ENCODE results near the gene DUSP10.

DUSP10 gene

DNA sequence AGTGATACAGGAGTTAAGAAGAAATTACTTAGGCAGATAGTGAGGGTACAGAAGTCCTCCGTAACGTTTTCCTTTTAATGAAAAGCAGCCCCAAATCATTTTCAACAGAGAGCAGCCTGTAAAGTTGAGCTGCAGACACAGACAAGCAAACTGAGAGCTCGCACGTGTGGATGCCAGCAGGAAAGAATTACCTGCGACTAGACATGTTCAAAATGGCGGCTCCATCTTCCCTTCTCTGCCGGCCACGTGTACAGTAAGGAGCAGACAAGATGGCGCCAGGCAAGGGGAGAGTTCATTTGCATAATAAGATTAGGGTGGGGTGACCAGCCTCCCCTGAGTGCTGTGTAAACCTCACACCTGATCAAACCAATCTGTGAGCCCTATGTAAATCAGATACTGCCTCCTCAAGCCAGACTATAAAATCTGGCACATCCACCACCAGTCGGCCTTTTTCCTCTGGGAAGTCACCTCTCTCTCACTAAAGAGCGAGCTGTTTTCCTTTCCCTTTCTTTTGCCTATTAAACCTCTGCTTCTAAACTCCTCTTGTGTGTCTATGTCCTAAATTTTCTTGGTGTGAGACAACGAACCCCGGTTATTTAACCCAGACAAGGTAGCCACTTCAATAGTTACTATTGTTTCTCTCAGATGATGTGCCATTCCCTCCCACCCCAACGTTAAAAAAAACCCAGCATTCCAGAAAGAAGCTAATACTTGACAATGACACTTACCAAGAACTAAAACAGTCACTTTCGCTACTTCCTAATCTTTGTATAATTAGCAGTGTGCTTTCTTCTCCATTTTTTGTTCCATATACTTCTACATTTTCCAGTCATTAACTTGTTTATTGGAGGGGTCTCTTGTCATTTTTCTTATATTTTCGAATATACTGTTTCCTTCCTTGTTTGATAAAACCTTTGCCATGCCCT, 27.4 kb downstream of the DUSP10 start:
- no peaks in the 10 kb centered on the region for H3K27me3 Mint-ChIP-seq
- H3K4me1 Mint-ChIP-seq, result peaks cover 73% of the 10 kb centered on the region
- DNase-seq (ENCODE audit: low spot score in 2 of 2), result no peak
- H3K27ac Mint-ChIP-seq (ENCODE audit: low read depth), result peak overlapping the region; percentile 96
- H3K4me3 Mint-ChIP-seq, result peak overlapping the region; percentile 23
- no peak for ATAC-seq (replicated peaks; ENCODE audit: extremely low read depth, poor library complexity, severe bottlenecking)
- H3K36me3 Mint-ChIP-seq (ENCODE audit: insufficient read depth), result peaks cover 23% of the 10 kb centered on the region
- H3K9me3 Mint-ChIP-seq, result no peaks in the 10 kb centered on the region

DNA sequence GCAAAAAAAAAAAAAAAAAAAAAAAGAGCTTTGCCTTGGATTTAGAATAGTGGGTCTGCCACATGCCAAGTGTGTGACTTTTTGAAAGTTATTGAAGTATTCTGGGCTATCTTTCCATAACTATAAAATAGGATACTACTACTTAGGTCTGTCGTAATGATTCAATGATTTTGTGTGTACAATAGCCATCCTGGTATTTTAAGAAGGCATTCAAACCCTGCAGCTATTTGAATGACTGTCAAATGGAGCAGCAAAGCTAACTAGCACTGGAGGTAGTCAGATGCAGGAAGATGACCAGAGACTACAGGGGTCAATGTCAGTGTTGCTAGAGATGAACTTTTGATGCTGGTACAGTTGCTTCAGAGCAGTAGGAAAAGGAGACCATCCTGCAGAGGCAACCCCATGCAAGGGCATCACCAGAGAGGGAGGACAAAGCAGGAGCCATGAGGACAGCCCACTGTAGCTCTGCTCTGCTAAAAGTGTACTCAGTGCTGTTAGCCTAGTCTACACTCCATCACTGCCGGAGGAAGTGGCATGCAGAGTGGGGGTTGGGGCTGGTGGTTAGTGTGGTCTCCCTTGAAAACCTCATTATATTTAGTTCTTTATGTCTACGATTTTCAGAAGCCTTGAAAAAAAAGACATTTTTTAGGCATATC, 29.0 kb downstream of the DUSP10 start:
- H3K9me3 Mint-ChIP-seq, result no peaks in the 10 kb centered on the region
- no peaks in the 10 kb centered on the region for H3K27me3 Mint-ChIP-seq
- peaks cover 25% of the 10 kb centered on the region for H3K36me3 Mint-ChIP-seq (ENCODE audit: insufficient read depth)
- peak overlapping the region; percentile 96 for H3K27ac Mint-ChIP-seq (ENCODE audit: low read depth)
- peak; percentile 74 to 83 for DNase-seq (ENCODE audit: low spot score in 2 of 2)
- peak overlapping the region; percentile 68 for H3K4me3 Mint-ChIP-seq
- peaks cover 84% of the 10 kb centered on the region for H3K4me1 Mint-ChIP-seq
- ATAC-seq (replicated peaks; ENCODE audit: extremely low read depth, poor library complexity, severe bottlenecking), result peak; percentile 80

DNA sequence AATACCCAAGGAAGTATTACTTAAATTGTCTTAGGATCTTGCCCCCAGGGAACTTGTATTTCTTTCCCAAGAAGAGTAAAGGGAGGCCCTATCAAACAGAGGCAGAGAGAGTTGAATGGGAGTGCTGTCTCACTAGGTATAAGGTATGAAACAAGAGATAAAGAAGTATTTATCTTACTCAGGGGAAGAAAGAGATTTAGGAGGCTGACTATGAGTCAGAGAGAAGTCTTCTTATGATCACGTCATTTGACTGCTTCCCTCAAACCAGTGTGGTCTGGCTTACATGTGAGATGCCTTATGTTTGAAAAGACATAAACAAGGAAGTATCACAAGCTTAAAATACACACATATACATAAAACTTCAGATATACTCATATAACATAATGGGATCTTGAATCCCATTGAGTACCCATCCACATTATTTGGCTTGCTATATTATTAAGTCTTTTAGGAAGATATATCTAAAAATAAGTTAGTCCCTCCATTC, 29.6 kb downstream of the DUSP10 start:
- no peaks in the 10 kb centered on the region for H3K27me3 Mint-ChIP-seq
- H3K9me3 Mint-ChIP-seq, result no peaks in the 10 kb centered on the region
- peak overlapping the region; percentile 96 for H3K27ac Mint-ChIP-seq (ENCODE audit: low read depth)
- DNase-seq (ENCODE audit: low spot score in 2 of 2), result peak in 1 of 2 donors; percentile 41
- H3K36me3 Mint-ChIP-seq (ENCODE audit: insufficient read depth), result peaks cover 25% of the 10 kb centered on the region
- peak; percentile 71 for ATAC-seq (replicated peaks; ENCODE audit: extremely low read depth, poor library complexity, severe bottlenecking)
- H3K4me3 Mint-ChIP-seq, result peak overlapping the region; percentile 68
- H3K4me1 Mint-ChIP-seq, result peaks cover 85% of the 10 kb centered on the region

DNA sequence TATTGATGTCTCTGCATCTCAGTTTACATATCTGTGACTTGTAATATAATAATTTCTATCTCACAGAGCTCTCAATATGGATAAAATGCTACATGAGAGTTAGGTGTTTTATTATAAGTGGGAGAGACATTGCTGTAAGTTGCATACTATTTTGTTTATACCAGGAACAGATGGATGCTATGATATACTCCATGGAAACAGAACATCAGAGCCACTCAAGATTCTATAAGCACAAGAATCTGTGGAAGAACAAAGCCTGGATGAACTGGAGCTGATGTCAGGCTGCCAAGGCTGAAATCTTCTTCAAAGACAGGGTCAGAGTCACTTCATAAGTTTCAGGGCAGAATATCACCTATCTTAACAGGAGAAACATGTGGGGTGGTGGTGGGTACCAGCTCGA, 30.2 kb downstream of the DUSP10 start:
- H3K36me3 Mint-ChIP-seq (ENCODE audit: insufficient read depth), result peaks cover 23% of the 10 kb centered on the region
- no peaks in the 10 kb centered on the region for H3K9me3 Mint-ChIP-seq
- no peak overlapping the region for H3K4me3 Mint-ChIP-seq
- no peak for DNase-seq (ENCODE audit: low spot score in 2 of 2)
- H3K27ac Mint-ChIP-seq (ENCODE audit: low read depth), result peak overlapping the region; percentile 96
- no peak for ATAC-seq (replicated peaks; ENCODE audit: extremely low read depth, poor library complexity, severe bottlenecking)
- H3K4me1 Mint-ChIP-seq, result peaks cover 85% of the 10 kb centered on the region
- no peaks in the 10 kb centered on the region for H3K27me3 Mint-ChIP-seq

DNA sequence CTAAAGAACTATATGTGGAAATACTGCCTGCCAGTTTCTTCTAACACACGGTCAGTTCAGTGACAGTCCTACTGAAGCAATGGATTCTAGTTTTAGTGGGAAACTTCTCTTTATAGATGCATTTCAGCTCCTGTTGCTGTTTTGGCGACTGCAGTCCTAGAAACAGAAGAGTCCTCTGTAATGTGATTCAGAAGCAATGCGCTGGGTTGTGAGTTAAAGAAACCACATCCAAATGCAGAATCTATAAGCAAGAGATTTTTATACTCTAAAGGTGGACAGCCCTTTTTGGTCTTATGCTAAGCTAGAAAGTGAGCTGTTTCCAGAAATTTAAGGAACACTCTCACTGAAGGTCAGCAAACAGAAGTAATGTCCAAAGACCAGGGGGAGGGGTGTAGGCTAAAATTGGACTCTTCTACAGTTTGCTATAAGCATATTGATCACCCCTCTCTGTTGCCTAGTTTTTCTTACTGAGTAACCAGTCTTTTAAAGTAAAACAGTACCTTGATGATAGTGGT, 30.8 kb downstream of the DUSP10 start:
- Mint-ChIP-seq H3K9me3 (no peaks in the 10 kb centered on the region), H3K36me3 (ENCODE audit: insufficient read depth) (peaks cover 23% of the 10 kb centered on the region), H3K27me3 (no peaks in the 10 kb centered on the region), H3K27ac (ENCODE audit: low read depth) (peak overlapping the region; percentile 96), H3K4me1 (peaks cover 82% of the 10 kb centered on the region), H3K4me3 (no peak overlapping the region)
- ATAC-seq (replicated peaks; ENCODE audit: extremely low read depth, poor library complexity, severe bottlenecking) (no peak), DNase-seq (ENCODE audit: low spot score in 2 of 2) (no peak)

DNA sequence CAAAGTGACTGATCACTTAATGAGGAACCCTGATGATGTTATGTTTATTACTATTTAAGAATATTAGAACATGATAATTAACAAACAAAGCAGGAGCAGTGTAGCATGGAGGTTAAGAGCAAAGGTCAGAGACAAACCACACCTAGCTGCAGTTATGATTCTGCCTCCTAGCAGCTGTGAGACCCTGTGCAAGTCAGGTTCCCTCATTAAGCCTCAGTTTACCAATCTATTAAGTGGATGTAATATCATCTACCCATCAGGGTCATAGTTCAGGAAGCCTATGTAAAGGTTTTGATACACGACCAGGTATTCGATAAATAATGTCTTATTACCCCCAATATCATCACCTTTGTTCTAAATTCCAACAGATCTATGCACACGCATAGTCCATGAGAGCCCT, 32.0 kb downstream of the DUSP10 start:
- Mint-ChIP-seq H3K9me3 (no peaks in the 10 kb centered on the region), H3K27ac (ENCODE audit: low read depth) (peak overlapping the region; percentile 93), H3K4me1 (peaks cover 69% of the 10 kb centered on the region), H3K4me3 (no peak overlapping the region), H3K36me3 (ENCODE audit: insufficient read depth) (peaks cover 29% of the 10 kb centered on the region), H3K27me3 (no peaks in the 10 kb centered on the region)
- DNase-seq (ENCODE audit: low spot score in 2 of 2), result no peak
- ATAC-seq (replicated peaks; ENCODE audit: extremely low read depth, poor library complexity, severe bottlenecking), result no peak

DNA sequence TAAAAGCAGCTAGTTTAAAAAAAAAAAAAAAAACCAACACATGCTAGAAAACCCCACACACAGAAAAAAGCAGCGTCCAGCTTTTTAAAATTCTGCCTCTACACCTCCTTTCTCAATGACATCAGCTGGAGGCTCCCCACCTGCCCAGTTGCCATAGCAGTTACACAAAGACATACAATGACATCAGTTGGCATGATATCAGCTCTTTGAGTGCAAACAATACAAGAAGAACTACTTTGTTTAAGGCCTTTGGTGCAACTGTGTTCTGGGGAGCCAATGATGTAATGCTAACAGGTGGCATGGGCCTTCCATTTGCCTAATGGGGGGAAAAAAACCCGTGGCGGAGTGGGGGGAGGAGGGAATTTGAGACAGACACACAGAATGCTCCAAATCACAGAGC, 32.9 kb downstream of the DUSP10 start:
- Mint-ChIP-seq H3K36me3 (ENCODE audit: insufficient read depth) (peaks cover 29% of the 10 kb centered on the region), H3K27ac (ENCODE audit: low read depth) (peak overlapping the region; percentile 93), H3K27me3 (no peaks in the 10 kb centered on the region), H3K4me1 (peaks cover 60% of the 10 kb centered on the region), H3K9me3 (no peaks in the 10 kb centered on the region), H3K4me3 (peak overlapping the region; percentile 0)
- DNase-seq (ENCODE audit: low spot score in 2 of 2), result peak in 1 of 2 donors; percentile 52
- ATAC-seq (replicated peaks; ENCODE audit: extremely low read depth, poor library complexity, severe bottlenecking), result peak; percentile 37

DNA sequence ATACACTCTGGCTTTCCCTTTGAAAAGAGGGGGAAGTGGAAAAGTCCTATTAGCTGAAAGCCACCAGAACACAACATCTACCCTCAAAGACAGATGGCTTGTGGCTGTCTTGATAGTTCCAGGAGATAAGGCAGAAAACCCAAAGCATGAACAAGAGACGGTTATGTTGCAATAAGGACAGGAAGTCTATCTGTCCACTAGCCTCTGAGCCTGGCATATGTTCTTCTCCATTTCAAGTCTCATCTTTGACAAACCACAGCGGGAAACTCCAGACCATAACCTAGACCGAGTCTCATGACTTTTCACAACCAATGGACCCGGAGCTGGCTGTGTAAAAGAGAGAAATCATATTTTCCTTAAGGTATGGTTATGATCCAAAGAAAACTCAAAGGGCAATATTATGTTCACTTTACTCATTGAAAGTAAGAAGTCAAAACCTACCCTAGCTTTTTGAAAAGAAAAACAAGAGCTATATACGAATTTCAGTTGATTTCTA, 33.8 kb downstream of the DUSP10 start:
- no peak overlapping the region for H3K4me3 Mint-ChIP-seq
- no peaks in the 10 kb centered on the region for H3K27me3 Mint-ChIP-seq
- peaks cover 55% of the 10 kb centered on the region for H3K4me1 Mint-ChIP-seq
- H3K9me3 Mint-ChIP-seq, result no peaks in the 10 kb centered on the region
- ATAC-seq (replicated peaks; ENCODE audit: extremely low read depth, poor library complexity, severe bottlenecking), result peak; percentile 26
- H3K36me3 Mint-ChIP-seq (ENCODE audit: insufficient read depth), result peaks cover 28% of the 10 kb centered on the region
- DNase-seq (ENCODE audit: low spot score in 2 of 2), result peak in 1 of 2 donors; percentile 38
- H3K27ac Mint-ChIP-seq (ENCODE audit: low read depth), result peak overlapping the region; percentile 93

DNA sequence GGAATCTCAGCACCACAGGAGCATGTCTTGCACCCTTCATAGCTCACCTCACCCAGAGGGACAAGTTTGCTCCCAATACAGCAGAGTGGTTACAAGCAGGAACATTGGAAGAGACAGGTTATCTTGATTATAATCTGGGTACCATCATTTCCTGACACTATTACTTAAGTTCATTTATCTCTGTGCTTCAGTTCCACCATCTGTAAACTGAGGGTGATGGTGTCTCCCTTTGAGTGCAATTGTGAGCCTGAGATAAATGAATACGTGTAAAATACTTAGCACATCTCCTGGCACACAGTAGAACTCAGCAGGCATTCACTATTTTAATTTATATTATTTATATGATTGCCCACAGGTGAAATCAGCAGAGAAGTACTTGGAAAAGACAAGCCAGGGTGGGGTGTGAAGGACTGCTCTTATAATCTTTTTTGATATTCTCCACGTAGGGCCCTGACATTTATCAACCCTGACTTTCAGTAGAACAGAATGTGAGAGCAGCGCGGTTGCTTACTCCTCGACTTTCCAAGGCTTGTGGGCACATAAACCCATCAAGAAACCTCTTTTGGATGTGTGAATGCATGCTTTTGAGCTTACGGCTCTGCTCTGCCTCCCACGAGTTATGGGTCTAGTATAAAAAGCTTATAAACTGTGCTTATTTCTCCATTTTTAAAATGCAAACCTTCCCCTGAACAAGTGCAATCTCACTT, 34.9 kb downstream of the DUSP10 start:
- peak overlapping the region; percentile 32 for H3K27ac Mint-ChIP-seq (ENCODE audit: low read depth)
- DNase-seq (ENCODE audit: low spot score in 2 of 2) (no peak), ATAC-seq (replicated peaks; ENCODE audit: extremely low read depth, poor library complexity, severe bottlenecking) (no peak)
- H3K4me1 Mint-ChIP-seq, result peaks cover 44% of the 10 kb centered on the region
- no peaks in the 10 kb centered on the region for H3K9me3 Mint-ChIP-seq
- peaks cover 24% of the 10 kb centered on the region for H3K36me3 Mint-ChIP-seq (ENCODE audit: insufficient read depth)
- H3K27me3 Mint-ChIP-seq, result no peaks in the 10 kb centered on the region
- H3K4me3 Mint-ChIP-seq, result no peak overlapping the region

DNA sequence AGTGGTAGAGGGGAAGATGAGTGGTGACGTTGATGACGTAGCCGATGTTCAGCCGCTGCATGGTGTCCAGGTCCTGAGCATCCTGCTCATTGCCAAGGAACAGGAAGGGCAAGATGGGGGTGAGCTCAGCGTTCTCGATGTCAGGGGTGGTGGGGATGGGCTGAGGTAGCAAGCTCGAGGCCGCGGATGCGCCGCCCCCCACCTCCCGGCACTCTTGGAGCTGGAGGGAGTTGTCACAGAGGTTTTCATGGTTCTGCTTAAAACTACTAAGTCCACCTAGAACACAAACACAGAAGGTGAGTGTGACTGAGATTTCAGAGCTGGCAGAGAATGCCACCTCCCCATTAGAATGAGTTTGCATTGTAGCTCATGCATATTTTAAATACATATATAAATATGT, 35.7 kb downstream of the DUSP10 start:
- Mint-ChIP-seq H3K4me1 (peaks cover 35% of the 10 kb centered on the region), H3K27ac (ENCODE audit: low read depth) (no peak overlapping the region), H3K36me3 (ENCODE audit: insufficient read depth) (peaks cover 30% of the 10 kb centered on the region), H3K4me3 (no peak overlapping the region), H3K9me3 (no peaks in the 10 kb centered on the region), H3K27me3 (no peaks in the 10 kb centered on the region)
- DNase-seq (ENCODE audit: low spot score in 2 of 2) (no peak), ATAC-seq (replicated peaks; ENCODE audit: extremely low read depth, poor library complexity, severe bottlenecking) (no peak)

DNA sequence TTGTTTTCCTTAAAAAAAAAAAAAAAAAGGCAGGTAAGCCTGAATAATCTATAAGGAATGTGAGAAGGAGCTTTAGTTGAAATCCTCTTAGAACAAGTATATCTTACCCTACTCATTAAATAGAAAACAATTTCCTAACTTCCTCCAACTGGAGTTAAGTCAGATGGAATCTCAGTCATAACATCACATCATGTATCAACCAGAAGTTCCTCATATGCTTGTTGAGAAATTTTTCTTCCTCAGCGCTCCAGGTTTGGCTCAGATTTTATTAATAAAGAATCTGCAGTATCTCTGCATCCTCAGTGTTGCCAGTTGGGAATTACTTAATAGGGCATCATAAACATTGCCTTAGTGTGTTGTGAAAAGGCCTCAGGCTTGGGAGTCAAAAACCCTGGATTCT, 37.6 kb downstream of the DUSP10 start:
- Mint-ChIP-seq H3K4me1 (peaks cover 31% of the 10 kb centered on the region), H3K27ac (ENCODE audit: low read depth) (no peak overlapping the region), H3K9me3 (no peaks in the 10 kb centered on the region), H3K4me3 (no peak overlapping the region), H3K27me3 (no peaks in the 10 kb centered on the region), H3K36me3 (ENCODE audit: insufficient read depth) (peaks cover 32% of the 10 kb centered on the region)
- ATAC-seq (replicated peaks; ENCODE audit: extremely low read depth, poor library complexity, severe bottlenecking) (no peak), DNase-seq (ENCODE audit: low spot score in 2 of 2) (no peak)

DNA sequence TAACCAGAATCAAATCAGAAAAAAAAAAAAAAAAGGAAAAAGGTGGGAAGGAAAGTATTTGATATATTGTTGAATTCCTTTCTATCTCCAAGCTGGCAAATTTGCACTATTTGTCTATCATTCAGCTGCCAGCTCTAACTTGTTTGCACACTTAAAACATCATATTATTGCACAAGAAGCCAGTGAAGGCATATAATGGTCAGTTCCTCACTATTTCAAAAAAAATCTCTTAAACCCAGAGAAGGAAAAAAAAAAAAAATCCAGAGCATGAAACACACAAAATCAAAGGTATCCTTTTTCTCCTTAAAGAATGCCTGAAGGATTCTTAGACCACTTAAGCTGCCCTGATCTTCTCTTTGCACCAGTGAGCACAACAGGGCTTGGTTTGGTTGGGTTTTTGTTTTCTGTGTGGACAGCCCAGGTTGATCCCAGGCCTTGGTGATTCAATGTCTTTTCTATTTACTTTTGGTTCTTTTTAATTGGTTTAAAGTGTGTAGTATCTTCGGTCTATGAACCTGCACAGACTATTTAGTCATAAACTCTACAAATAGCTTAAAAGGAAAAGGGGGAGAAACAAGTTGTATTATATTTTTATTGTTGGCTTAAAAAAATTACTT, 40.2 kb downstream of the DUSP10 start:
- H3K9me3 Mint-ChIP-seq, result no peaks in the 10 kb centered on the region
- no peak overlapping the region for H3K27ac Mint-ChIP-seq (ENCODE audit: low read depth)
- H3K4me3 Mint-ChIP-seq, result no peak overlapping the region
- peaks cover 23% of the 10 kb centered on the region for H3K4me1 Mint-ChIP-seq
- no peak for DNase-seq (ENCODE audit: low spot score in 2 of 2)
- no peak for ATAC-seq (replicated peaks; ENCODE audit: extremely low read depth, poor library complexity, severe bottlenecking)
- H3K36me3 Mint-ChIP-seq (ENCODE audit: insufficient read depth), result peaks cover 27% of the 10 kb centered on the region
- H3K27me3 Mint-ChIP-seq, result no peaks in the 10 kb centered on the region
